Measurements from ENCODE around the gene GPR18. TPM values are rescaled to one million over a fixed set of nuclear protein-coding genes. Genes with fewer than 3 reads are reported as not detected.
A peak's percentile ranks its signal among the peaks of the same experiment; 100 is the strongest.

GPR18 gene
- total RNA-seq, 1 experiment from 2014 or later = not detected

DNA sequence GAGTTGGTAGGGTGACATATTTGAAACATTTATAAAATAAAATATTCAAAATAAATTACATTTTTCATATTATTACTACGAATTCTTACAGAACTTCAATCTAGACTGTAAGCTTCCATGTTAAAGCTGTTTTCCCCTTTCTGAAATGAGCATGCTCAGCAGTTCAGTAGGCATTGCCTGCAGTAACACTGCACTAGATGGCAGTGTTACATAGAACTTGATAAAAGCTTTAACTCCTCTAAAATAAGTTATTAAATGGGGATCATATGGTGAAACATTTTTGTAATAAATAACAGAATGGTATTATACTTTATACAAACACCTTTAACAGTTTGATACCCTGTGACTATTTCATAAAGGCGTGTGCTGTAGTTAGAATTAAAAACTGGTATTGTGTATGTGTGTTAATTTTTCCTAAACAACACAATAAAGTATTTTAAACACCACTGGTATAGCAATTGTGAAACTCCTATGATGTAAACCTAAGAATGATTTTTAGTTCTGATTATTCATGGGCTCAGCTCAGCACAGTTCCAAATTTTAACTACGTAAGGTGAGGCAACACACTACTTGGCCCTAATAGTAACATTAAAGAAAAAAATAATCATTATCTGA lies 11.6 kb upstream of the GPR18 start:
- Histone ChIP-seq H3K4me1 (replicated peaks) (no peaks in the 10 kb centered on the region), H3K4me3 (no peak overlapping the region), H3K27me3 (replicated peaks) (no peaks in the 10 kb centered on the region), H3K27ac (no peak overlapping the region), H3K36me3 (peaks cover 8% of the 10 kb centered on the region; the same call in 1 of the 2 replicates), H3K9me3 (replicated peaks) (peaks cover 8% of the 10 kb centered on the region)
- DNase-seq (ENCODE audit: low read depth in 1 of 2, low spot score in 2 of 2) = peak; percentile 78 to 91

DNA sequence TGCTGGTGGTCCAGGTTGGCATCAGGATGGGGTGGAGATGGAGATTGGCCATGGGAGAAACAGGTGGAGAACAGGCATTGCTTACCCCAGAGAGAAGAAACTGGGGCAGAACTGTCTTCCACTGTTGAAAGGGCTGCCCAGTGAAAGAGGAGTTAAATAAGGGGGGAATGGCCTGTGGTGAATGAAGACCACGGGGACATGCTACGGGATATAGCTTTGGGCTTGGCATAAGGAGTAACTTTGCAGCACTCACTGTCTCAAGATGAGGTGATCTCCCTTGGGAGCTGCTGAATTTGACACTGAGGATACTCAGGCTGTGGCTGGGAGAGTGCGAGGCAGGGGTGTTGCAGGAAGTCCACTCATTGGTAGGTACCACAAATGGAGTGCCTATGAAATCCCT lies 10.6 kb upstream of the GPR18 start:
- DNase-seq (ENCODE audit: low read depth in 1 of 2, low spot score in 2 of 2) = peak in 1 of 2 experiments; percentile 66
- Histone ChIP-seq H3K9me3 (replicated peaks) (peaks cover 8% of the 10 kb centered on the region), H3K27ac (no peak overlapping the region), H3K36me3 (peaks cover 8% of the 10 kb centered on the region; the same call in 1 of the 2 replicates), H3K4me1 (replicated peaks) (no peaks in the 10 kb centered on the region), H3K27me3 (replicated peaks) (no peaks in the 10 kb centered on the region), H3K4me3 (no peak overlapping the region)

DNA sequence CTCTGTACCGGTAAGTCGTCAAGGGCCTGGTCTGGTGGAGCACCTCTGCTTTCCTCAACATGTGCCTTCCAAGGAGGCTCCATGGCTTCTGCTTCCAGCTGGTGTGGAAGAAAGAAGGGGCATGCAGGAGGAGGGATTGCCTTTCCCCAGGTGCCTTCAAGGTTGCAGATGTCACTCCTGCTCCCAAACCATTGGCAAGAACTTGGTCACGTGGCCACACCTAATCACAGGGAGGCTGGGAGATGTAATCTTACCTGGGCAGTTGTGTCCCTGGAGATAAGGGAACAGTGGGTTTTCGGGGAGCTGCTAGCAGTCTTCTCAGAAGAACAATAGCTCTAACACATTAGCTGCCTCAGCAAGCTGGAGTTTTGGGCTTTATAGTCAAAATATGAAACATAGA lies 9.7 kb upstream of the GPR18 start:
- H3K4me1 ChIP-seq (replicated peaks) = no peaks in the 10 kb centered on the region
- peak in 1 of 2 experiments; percentile 67 for DNase-seq (ENCODE audit: low read depth in 1 of 2, low spot score in 2 of 2)
- H3K27ac ChIP-seq = no peak overlapping the region
- H3K4me3 ChIP-seq = no peak overlapping the region
- peaks cover 16% of the 10 kb centered on the region for H3K36me3 ChIP-seq
- no peaks in the 10 kb centered on the region for H3K27me3 ChIP-seq (replicated peaks)
- H3K9me3 ChIP-seq (replicated peaks) = peaks cover 8% of the 10 kb centered on the region

DNA sequence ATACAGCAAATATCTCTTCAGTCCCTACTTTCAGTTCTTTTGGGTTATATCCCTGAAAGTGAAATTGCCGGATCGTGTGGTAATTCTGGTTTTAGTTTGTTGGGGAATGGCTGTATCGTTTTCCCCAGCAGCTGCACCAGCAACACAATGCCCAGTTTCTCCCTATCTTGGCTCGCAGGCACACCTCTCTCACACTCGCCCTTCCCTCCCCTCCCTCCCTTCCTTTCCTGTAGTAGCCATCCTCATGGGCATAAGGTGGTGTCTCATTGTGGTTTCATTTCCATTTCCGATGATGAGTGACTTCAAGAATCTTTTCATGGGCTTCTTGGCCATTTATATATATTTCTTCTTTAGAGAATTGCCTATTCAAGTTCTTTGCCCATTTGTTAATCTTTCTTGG lies 8.6 kb upstream of the GPR18 start:
- Histone ChIP-seq H3K4me3 (no peak overlapping the region), H3K4me1 (replicated peaks) (no peaks in the 10 kb centered on the region), H3K36me3 (peaks cover 13% of the 10 kb centered on the region), H3K27me3 (replicated peaks) (no peaks in the 10 kb centered on the region), H3K9me3 (replicated peaks) (no peaks in the 10 kb centered on the region; the same call in 1 of the 2 replicates), H3K27ac (no peak overlapping the region)
- peak in 1 of 2 experiments; percentile 60 for DNase-seq (ENCODE audit: low read depth in 1 of 2, low spot score in 2 of 2)

DNA sequence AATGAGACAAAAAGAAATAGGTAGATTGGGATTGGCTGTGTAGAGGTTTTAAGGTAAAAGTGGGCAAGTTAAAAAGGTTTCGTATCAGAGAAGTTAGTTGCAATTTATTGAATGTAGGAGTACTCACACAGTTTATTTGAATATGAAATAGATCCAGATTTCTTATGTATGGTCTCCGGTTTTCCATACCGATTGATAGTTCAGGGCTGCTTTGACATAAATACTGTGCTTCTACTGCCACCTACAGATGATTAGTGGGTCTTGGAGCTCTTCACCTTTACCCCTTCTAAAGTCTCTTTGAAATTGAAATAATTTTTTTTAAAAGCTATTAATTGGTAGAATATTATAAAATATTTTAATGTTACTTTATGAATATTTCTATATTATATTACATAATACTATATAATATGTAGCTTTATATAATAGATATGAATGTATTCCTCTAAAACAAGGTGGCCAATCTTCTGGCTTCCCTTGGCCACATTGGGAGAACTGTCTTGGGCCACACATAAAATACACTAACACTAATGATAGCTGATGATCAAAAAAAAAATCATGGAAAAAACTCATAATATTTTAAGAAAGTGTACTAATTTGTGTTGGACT lies 7.7 kb upstream of the GPR18 start:
- Histone ChIP-seq H3K4me3 (no peak overlapping the region), H3K36me3 (peaks cover 13% of the 10 kb centered on the region), H3K27me3 (replicated peaks) (no peaks in the 10 kb centered on the region), H3K27ac (no peak overlapping the region), H3K4me1 (replicated peaks) (no peaks in the 10 kb centered on the region), H3K9me3 (replicated peaks) (no peaks in the 10 kb centered on the region)
- DNase-seq (ENCODE audit: low read depth in 1 of 2, low spot score in 2 of 2) = peak; percentile 62 to 81

DNA sequence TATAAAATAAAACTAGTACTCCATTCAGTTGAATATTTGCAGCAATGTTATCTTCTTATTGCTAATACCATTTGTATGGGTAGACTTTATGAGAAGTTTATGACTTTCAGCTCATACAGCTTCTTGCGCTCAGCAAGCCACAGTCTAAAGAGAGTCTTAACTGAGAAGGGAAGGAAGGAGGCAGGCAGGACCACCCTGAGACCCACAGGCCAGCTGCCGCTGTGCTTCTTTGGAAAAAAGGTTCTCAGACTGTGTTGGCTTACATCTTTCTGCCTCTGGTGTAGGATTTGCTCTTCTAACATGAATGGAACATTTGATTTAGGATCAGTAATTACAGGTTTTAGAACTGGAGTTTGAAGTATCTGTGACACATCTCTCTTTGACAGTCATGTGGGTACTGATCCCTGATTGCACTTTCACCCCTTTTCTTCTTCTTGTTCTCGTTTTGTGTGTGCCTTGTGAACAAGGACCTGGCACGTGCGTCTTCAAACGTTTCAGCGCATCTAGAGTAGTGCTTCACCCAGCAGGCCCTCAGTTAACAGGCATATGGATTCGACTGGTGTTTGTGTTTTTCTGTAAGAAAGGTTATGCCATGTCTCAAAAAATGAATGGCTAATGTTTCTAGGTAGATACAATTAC lies 7.1 kb upstream of the GPR18 start:
- Histone ChIP-seq H3K4me3 (no peak overlapping the region), H3K9me3 (replicated peaks) (no peaks in the 10 kb centered on the region), H3K36me3 (peaks cover 13% of the 10 kb centered on the region), H3K4me1 (replicated peaks) (no peaks in the 10 kb centered on the region), H3K27me3 (replicated peaks) (no peaks in the 10 kb centered on the region), H3K27ac (no peak overlapping the region)
- DNase-seq (ENCODE audit: low read depth in 1 of 2, low spot score in 2 of 2) = peak in 1 of 2 experiments; percentile 59

DNA sequence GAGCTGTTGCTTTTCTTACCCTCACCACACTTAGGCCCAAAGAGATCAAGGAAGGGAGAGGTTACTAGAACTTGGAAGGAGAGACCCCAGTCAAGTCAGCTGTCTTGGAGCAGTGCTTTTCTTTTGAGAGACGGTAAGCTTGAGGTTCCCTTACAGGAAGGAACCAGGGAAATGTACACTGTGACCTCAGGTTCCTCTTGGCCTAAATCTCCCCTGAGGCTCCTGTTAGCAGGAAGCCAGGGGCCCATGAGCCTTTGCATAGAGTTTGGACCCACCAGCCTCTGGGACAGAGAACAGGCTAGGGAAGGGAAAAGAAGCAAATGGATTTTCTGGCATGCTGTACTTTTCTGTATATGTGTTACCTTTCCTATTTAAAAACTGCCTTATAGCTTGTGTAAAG lies 5.9 kb upstream of the GPR18 start:
- Histone ChIP-seq H3K36me3 (peaks cover 17% of the 10 kb centered on the region), H3K27me3 (replicated peaks) (no peaks in the 10 kb centered on the region), H3K4me1 (replicated peaks) (no peaks in the 10 kb centered on the region), H3K4me3 (no peak overlapping the region), H3K27ac (no peak overlapping the region), H3K9me3 (replicated peaks) (no peaks in the 10 kb centered on the region)
- DNase-seq (ENCODE audit: low read depth in 1 of 2, low spot score in 2 of 2) = peak in 1 of 2 experiments; percentile 66

DNA sequence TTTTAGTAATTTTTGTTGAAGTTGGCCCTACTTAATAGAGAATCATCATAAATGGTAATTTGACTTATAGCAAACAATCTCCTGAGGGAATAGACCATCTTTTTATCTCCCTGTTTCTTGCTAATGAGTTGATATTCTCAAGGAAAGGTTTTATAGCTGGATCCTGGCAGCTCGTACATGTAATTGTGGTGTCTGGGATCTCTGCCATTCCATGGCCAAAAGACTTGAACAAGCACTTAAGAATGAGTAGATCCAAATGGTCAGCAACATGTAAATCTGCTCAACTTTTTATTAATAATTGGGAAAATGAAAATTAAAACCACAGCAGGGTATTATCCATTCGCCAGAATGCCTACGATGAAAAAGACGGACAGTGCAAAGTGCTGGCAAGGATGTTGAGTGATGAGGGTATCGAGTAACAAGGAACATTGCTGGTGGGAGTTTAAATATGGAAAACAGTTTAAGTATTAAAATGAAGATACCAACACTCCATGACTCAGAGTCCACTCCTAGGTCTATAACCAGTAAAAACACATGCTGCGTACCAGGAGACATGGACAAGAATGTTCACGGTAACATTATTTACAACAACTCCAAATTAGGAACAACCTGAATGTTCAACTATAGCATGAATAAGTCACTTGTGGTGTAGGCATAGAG lies 5.1 kb upstream of the GPR18 start:
- Histone ChIP-seq H3K27me3 (replicated peaks) (no peaks in the 10 kb centered on the region), H3K9me3 (replicated peaks) (no peaks in the 10 kb centered on the region), H3K27ac (no peak overlapping the region), H3K4me1 (replicated peaks) (no peaks in the 10 kb centered on the region), H3K4me3 (no peak overlapping the region), H3K36me3 (peaks cover 17% of the 10 kb centered on the region)
- no peak for DNase-seq (ENCODE audit: low read depth in 1 of 2, low spot score in 2 of 2)

DNA sequence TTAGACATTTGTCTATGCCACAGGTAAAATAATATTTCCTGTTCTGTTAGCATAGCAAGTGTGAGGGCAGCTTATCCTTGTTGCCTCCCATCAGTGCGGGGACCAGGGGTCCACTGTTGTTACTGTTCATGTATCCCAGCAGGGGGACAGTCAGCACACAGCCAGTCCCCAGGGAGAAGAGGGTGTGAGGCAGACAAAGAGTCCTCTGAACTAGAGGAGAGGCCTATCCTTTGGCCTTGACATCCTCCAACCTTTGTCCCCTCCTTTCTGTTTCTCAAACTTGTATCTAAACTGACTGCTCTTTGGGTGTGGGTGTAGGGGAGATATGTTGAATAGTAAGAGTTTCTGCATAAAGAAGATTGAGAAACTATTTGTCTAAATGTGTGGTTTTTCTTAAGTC lies 2.9 kb upstream of the GPR18 start:
- DNase-seq (ENCODE audit: low read depth in 1 of 2, low spot score in 2 of 2) = peak in 1 of 2 experiments; percentile 76
- H3K4me1 ChIP-seq (replicated peaks) = no peaks in the 10 kb centered on the region
- H3K27me3 ChIP-seq (replicated peaks) = no peaks in the 10 kb centered on the region
- H3K9me3 ChIP-seq (replicated peaks) = no peaks in the 10 kb centered on the region
- H3K27ac ChIP-seq = no peak overlapping the region
- peaks cover 15% of the 10 kb centered on the region for H3K36me3 ChIP-seq
- H3K4me3 ChIP-seq = no peak overlapping the region

DNA sequence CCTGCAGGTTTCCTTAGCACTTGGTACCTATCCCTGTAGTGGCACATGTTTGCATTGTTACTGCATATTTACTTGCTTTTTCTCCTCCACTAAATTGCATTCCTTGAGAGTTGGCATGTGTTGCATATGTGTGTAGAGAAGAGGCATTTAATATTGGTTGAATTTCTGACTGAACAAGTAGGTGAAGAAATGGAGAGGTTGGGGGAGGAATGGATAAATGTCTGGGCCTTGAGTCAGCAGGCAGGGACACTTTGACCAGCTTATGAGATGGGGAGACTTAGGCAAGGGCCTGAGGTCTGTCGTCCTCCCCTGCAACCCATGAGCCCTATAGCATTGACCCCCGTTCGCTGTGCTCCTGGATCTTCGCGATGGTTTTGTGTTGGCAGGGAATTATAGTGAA lies 2.0 kb upstream of the GPR18 start:
- H3K27ac ChIP-seq = no peak overlapping the region

DNA sequence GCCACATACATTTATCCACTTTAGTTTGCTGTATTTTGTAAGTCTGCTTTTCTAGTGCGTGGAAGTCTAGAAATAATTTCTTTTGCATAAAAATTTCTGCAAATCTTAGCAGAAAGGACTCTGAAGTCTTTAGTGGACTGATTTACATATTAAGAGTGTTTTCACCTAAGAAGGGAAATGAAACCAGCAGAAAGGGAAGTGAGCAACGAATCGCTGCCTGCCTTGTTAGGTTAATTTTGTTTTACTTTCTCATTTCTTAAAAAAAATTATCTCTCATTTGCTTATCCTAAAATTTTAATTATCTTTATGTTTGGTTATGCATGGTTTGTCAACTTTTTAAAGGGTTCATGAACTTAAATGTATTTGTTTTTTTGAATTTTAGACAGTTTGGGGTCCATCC lies 767 bp upstream of the GPR18 start:
- no peak overlapping the region for H3K27ac ChIP-seq
- H3K36me3 ChIP-seq = peaks cover 23% of the 10 kb centered on the region
- DNase-seq (ENCODE audit: low read depth in 1 of 2, low spot score in 2 of 2) = no peak
- no peaks in the 10 kb centered on the region for H3K27me3 ChIP-seq (replicated peaks)
- no peaks in the 10 kb centered on the region for H3K9me3 ChIP-seq (replicated peaks)
- H3K4me3 ChIP-seq = no peak overlapping the region
- no peaks in the 10 kb centered on the region for H3K4me1 ChIP-seq (replicated peaks)

More for the DNA sequence above, 2.0 kb upstream of the GPR18 start:
- Histone ChIP-seq H3K27me3 (replicated peaks) (no peaks in the 10 kb centered on the region), H3K4me3 (no peak overlapping the region), H3K9me3 (replicated peaks) (no peaks in the 10 kb centered on the region), H3K36me3 (peaks cover 18% of the 10 kb centered on the region), H3K4me1 (replicated peaks) (no peaks in the 10 kb centered on the region)
- DNase-seq (ENCODE audit: low read depth in 1 of 2, low spot score in 2 of 2) = peak in 1 of 2 experiments; percentile 65

DNA sequence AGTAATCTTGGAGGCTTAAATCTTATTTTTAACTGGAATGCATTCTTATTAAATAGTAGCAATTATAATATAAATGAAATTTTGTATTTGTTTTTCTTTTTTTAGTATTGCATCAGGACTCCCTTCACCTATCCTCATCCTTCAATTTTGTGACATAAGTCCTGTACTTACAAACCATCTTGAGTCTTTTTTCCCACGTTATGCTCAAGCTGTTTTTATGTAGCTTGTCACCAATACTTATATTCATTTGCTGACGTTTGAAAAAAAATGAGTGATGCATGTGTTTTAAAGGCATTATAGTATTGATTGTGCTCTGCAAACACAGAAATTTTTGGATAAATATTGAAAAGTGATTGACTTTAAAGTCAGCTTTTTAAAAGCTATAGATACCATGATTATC lies 888 bp downstream of the GPR18 start:
- H3K9me3 ChIP-seq (replicated peaks) = no peaks in the 10 kb centered on the region
- H3K27me3 ChIP-seq (replicated peaks) = no peaks in the 10 kb centered on the region
- no peak for DNase-seq (ENCODE audit: low read depth in 1 of 2, low spot score in 2 of 2)
- H3K4me1 ChIP-seq (replicated peaks) = no peaks in the 10 kb centered on the region
- peaks cover 12% of the 10 kb centered on the region for H3K36me3 ChIP-seq
- no peak overlapping the region for H3K4me3 ChIP-seq
- no peak overlapping the region for H3K27ac ChIP-seq

DNA sequence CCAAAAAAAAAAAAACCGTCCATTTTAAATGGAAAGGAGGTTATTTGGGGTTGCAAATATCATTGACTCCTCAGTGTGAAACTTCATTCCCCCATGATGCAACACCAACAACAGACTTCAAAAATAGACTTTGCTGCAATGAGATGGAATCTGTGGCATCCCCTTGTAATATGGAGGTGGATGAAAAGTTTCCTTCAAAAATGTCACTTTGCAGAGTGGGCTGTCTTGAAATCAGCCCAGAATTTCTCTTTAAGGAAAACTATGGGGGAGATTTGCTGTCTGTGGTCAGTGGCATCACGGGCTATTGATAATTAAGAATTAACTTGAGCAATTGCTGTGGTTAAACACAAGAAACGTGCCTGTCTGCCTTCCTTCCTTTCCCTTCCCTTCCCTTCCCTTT lies 1.5 kb downstream of the GPR18 start:
- peaks cover 18% of the 10 kb centered on the region for H3K36me3 ChIP-seq
- DNase-seq (ENCODE audit: low read depth in 1 of 2, low spot score in 2 of 2) = no peak
- H3K27me3 ChIP-seq (replicated peaks) = no peaks in the 10 kb centered on the region
- no peak overlapping the region for H3K4me3 ChIP-seq
- no peaks in the 10 kb centered on the region for H3K4me1 ChIP-seq (replicated peaks)
- H3K27ac ChIP-seq = no peak overlapping the region
- H3K9me3 ChIP-seq (replicated peaks) = no peaks in the 10 kb centered on the region

DNA sequence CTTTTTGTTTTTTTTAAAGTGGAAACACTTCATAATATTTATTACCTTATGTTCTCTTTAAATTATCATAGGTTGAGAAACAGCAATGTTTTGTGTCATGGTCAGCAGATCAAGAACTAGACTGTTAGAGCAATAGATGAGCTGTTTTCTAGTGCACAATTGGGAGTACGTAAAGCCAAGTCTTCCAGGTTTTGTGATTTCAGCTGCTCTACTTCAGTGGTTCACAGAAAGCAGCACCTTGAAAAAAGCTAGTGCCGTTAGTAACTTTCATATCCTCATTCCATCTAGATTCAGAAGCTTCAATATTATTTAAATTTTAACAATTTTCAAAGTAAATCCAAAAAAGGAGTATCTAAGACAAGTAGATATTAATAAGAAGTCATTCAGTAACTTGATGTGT lies 1.9 kb downstream of the GPR18 start:
- Histone ChIP-seq H3K36me3 (peaks cover 23% of the 10 kb centered on the region), H3K27me3 (replicated peaks) (no peaks in the 10 kb centered on the region), H3K27ac (no peak overlapping the region), H3K4me1 (replicated peaks) (no peaks in the 10 kb centered on the region), H3K4me3 (no peak overlapping the region), H3K9me3 (replicated peaks) (no peaks in the 10 kb centered on the region)
- no peak for DNase-seq (ENCODE audit: low read depth in 1 of 2, low spot score in 2 of 2)
